Ectodermal cell (in vitro differentiated cells): ENCODE results near the gene TCERG1L.

ENCODE experiments used
- H3K27ac ChIP-seq: 2 replicates; pipeline ENCODE4 v1.7.0; 2013; ENCODE audit warnings: mild to moderate bottlenecking, low read depth, low read length; ENCODE audit not compliant: insufficient read depth, poor library complexity, severe bottlenecking
- H3K27me3 ChIP-seq: 2 replicates; pipeline ENCODE4 v1.7.0; 2013; ENCODE audit warnings: mild to moderate bottlenecking, low read length; ENCODE audit not compliant: insufficient read depth, control insufficient read depth, poor library complexity, severe bottlenecking
- H3K36me3 ChIP-seq: one replicate; pipeline ENCODE4 v1.7.0; 2013; ENCODE audit warnings: low read length; ENCODE audit not compliant: control insufficient read depth, insufficient read depth
- H3K4me1 ChIP-seq: one replicate; pipeline ENCODE4 v1.7.0; 2013; ENCODE audit warnings: low read length; ENCODE audit not compliant: control insufficient read depth, insufficient read depth
- H3K4me3 ChIP-seq: 2 replicates; pipeline ENCODE4 v1.7.0; 2013; ENCODE audit warnings: low read depth, low read length, control low read depth; ENCODE audit not compliant: insufficient read depth
- H3K9me3 ChIP-seq: 2 replicates; pipeline ENCODE4 v1.7.0; 2013; ENCODE audit warnings: mild to moderate bottlenecking, low read length, moderate library complexity; ENCODE audit not compliant: control insufficient read depth
- WGBS, 2 experiments: methylation state at CpG; one replicate each; pipeline ENCODE4 v1.1.7; 2013; ENCODE audit warnings: missing lambda C conversion rate in 2 of 2; 5-methylcytosine and 5-hydroxymethylcytosine counted together

TCERG1L gene

GRCh38 chr10:131121511-131122035 lies 189.9 kb downstream of the TCERG1L start:
- no peaks in the 10 kb centered on the region for H3K36me3 ChIP-seq
- whole genome bisulfite sequencing, 2 experiments, result 94 to 95% methylated on average over 11 of the region's 11 CpGs

DNA sequence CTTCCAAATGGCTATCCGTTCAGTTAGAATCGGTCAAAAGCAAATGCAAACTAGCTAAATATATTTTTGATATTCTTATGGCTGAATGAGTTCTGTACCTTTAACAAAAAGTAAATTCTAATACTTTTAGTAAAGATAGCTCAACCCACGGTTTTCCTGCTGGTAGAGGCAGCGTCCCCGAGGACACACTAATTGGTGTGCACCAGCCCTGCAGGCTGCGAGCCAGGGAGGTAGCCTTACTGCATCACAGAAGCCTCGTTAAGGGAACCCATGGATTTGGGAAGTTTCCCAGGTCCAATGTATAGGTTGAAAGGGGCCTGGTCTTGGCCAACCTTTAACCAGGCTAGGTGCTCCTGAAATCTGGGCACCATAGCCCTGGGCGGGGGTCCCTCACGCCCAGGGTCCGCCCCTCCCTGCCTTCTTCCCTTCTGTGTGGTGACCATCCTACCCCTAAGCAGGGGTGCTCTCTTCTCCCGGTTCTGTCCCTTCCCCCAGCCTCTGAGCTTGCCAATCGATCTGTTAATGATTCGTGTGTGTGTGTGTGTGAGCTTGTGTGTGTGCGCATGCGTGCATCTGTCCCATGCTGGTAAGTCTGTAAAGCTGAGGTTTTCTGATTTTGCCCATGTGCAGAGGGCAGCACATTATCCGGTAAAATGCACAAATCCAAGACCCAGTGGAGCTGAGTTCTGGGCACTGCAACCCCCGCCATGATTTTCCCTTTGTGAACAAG lies 191.7 kb downstream of the TCERG1L start:
- no peak overlapping the region for H3K27ac ChIP-seq
- whole genome bisulfite sequencing, 2 experiments, result 93 to 94% methylated on average over 17 of the region's 17 CpGs
- H3K4me3 ChIP-seq, result no peak overlapping the region
- H3K27me3 ChIP-seq, result no peaks in the 10 kb centered on the region
- no peaks in the 10 kb centered on the region for H3K4me1 ChIP-seq
- H3K36me3 ChIP-seq, result no peaks in the 10 kb centered on the region
- H3K9me3 ChIP-seq, result no peaks in the 10 kb centered on the region

More at GRCh38 chr10:131121511-131122035, 189.9 kb downstream of the TCERG1L start:
- Histone ChIP-seq H3K27ac (no peak overlapping the region), H3K4me1 (no peaks in the 10 kb centered on the region), H3K4me3 (no peak overlapping the region), H3K27me3 (no peaks in the 10 kb centered on the region), H3K9me3 (no peaks in the 10 kb centered on the region)

- H3K27ac ChIP-seq, result no peak overlapping the region
- 93 to 94% methylated on average over 21 of the region's 21 CpGs for WGBS, 2 experiments
- H3K4me3 ChIP-seq, result no peak overlapping the region
- H3K36me3 ChIP-seq, result no peaks in the 10 kb centered on the region
- no peaks in the 10 kb centered on the region for H3K9me3 ChIP-seq
- no peaks in the 10 kb centered on the region for H3K4me1 ChIP-seq
- H3K27me3 ChIP-seq, result no peaks in the 10 kb centered on the region
These were observed 193.9 kb downstream of the TCERG1L start for GRCh38 chr10:131117416-131118212.

GRCh38 chr10:131116991-131117375 lies 194.5 kb downstream of the TCERG1L start:
- WGBS, 2 experiments, result 93 to 95% methylated on average over 9 of the region's 9 CpGs
- Histone ChIP-seq H3K4me3 (no peak overlapping the region), H3K36me3 (no peaks in the 10 kb centered on the region)

DNA sequence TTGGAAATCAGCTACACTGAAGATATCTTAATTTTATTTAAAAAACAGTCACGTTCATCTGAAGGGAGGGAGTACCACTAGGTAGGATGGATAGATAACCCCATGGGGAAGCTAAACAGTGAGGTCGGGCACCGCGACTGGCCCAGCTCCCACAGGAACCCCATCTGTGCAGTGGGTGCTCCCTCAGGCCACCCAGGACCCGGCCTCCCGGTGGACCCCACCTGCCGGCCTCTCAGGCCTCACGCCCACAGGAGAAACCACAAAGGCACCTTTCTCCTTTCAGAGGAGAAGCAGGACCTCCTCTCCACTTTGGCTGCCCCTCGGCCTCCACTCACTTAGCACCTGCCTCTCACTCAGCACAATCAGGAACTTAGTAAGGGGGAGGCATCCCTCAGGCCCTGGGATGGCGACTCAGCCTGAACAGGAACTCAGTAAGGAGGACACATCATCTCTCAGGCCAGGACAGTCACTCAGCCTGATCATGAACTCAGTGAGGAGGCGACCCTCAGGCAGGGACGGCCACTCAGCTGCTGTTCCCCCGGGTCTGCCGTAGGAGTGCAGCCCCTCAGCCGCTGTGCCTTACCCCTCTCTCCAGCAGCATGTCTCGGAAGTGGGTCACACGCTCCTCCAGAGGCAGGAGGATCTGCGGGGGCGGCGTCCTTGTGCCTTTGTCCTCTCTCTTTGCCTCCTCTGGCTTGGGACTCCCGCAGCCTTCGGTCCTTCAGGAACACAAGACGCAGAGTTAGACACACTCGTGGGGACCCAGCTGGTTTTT lies 195.1 kb downstream of the TCERG1L start:
- Histone ChIP-seq H3K4me3 (no peak overlapping the region), H3K27ac (no peak overlapping the region), H3K9me3 (no peaks in the 10 kb centered on the region), H3K36me3 (no peaks in the 10 kb centered on the region), H3K27me3 (no peaks in the 10 kb centered on the region), H3K4me1 (no peaks in the 10 kb centered on the region)
- 92 to 93% methylated on average over 24 of the region's 24 CpGs for WGBS, 2 experiments

More at GRCh38 chr10:131116991-131117375, 194.5 kb downstream of the TCERG1L start:
- no peak overlapping the region for H3K27ac ChIP-seq
- no peaks in the 10 kb centered on the region for H3K4me1 ChIP-seq
- H3K27me3 ChIP-seq, result no peaks in the 10 kb centered on the region
- no peaks in the 10 kb centered on the region for H3K9me3 ChIP-seq

DNA sequence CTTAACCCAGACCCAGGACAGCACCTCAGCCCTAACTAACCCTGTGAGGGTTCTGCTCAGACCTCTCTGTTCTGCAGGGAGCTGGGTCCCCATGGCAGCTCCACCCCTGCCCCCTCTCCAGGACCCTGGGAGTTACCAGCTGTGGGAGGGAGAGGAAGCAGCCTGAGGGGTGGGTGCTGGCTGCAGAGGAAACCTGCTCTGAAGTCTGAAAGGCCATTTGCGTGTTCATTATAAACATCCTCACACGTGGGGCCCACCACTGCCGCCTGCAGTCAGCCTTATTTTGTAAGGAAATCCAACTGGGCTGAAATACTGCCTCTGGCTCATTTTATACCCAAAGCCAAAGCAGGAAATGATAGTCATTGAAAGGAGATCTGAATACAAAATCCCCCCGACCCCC lies 195.7 kb downstream of the TCERG1L start:
- Histone ChIP-seq H3K9me3 (no peaks in the 10 kb centered on the region), H3K36me3 (no peaks in the 10 kb centered on the region), H3K27ac (no peak overlapping the region), H3K4me1 (no peaks in the 10 kb centered on the region), H3K27me3 (no peaks in the 10 kb centered on the region), H3K4me3 (no peak overlapping the region)
- WGBS, 2 experiments, result 85 to 96% methylated on average over 3 to 4 of the region's 4 CpGs

DNA sequence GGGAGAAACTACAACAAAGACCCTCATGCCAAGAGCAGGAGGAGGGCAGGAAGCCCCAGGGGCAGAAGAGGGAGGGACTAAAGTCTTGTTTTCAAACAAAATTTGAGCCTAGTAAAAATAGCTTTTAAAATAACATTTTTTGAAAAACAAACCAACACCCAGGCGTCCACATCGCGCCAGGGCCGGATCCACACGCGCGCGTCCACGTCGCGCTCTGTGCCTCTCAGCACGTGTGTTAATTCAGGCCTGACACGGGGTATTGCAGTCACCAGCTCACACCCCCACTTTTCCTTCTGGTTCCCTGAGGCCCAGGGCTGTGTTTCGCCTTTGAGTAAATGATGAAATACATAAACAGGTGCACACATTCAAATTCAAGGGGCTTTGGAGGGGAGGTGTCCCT lies 196.2 kb downstream of the TCERG1L start:
- H3K27me3 ChIP-seq, result no peaks in the 10 kb centered on the region
- 92 to 96% methylated on average over 14 of the region's 14 CpGs for WGBS, 2 experiments
- no peak overlapping the region for H3K4me3 ChIP-seq
- no peak overlapping the region for H3K27ac ChIP-seq
- H3K36me3 ChIP-seq, result no peaks in the 10 kb centered on the region
- no peaks in the 10 kb centered on the region for H3K4me1 ChIP-seq
- H3K9me3 ChIP-seq, result no peaks in the 10 kb centered on the region

DNA sequence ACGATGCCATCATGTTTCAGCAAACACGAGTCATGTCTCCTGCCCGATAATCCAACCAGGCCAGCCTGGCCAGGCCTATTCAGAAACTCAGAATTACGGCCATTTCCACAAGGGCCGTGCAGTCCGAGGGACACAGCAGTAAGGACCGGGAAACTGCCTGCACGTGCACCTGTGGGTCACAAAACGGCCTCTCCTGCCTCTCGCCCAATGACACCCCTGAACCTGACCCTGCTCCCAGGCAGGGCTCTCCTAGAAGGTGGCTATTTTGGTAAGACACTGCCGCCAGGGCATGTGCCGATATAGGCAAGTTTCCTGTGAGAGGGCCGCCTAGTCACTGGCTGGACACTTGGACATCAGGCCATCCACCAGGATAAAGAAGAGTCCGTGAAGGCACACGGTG lies 196.7 kb downstream of the TCERG1L start:
- H3K4me1 ChIP-seq, result no peaks in the 10 kb centered on the region

GRCh38 chr10:131113709-131114291 lies 197.7 kb downstream of the TCERG1L start:
- Histone ChIP-seq H3K4me1 (no peaks in the 10 kb centered on the region), H3K36me3 (no peaks in the 10 kb centered on the region), H3K4me3 (no peak overlapping the region), H3K27ac (no peak overlapping the region), H3K9me3 (no peaks in the 10 kb centered on the region), H3K27me3 (no peaks in the 10 kb centered on the region)
- 93% methylated on average over 6 of the region's 6 CpGs for WGBS, 2 experiments

More for the DNA sequence above, 196.7 kb downstream of the TCERG1L start:
- Histone ChIP-seq H3K36me3 (no peaks in the 10 kb centered on the region), H3K9me3 (no peaks in the 10 kb centered on the region), H3K27me3 (no peaks in the 10 kb centered on the region), H3K4me3 (no peak overlapping the region), H3K27ac (no peak overlapping the region)
- WGBS, 2 experiments, result 92 to 95% methylated on average over 15 of the region's 15 CpGs
